Germinal center (tissue), 1 donor: Measurements from ENCODE around the gene KRTAP3-1.
"Not testable (repeated sequence)": the region's sequence is repeated elsewhere in the genome, so short reads cannot be mapped to it uniquely, and the experiment has no call there.

Experiments
- DNase-seq: peaks from one replicate; pipeline ENCODE4 v3.0.0; 2012; ENCODE audit warnings: mixed read lengths, low spot score

KRTAP3-1 gene

GRCh38 chr17:41015454-41015853, 6.5 kb upstream of the KRTAP3-1 start:
- no peak for DNase-seq

- no peak for DNase-seq
Measured at GRCh38 chr17:41013606-41014005, 4.7 kb upstream of the KRTAP3-1 start.

- DNase-seq, result no peak
Measured at GRCh38 chr17:41013181-41013580, 4.3 kb upstream of the KRTAP3-1 start.

GRCh38 chr17:41012326-41013120, 3.6 kb upstream of the KRTAP3-1 start:
- DNase-seq, result no peak

GRCh38 chr17:41010441-41010840, 1.5 kb upstream of the KRTAP3-1 start:
- no peak for DNase-seq

- DNase-seq, result no peak
Measured at GRCh38 chr17:41009936-41010335, 1.0 kb upstream of the KRTAP3-1 start.

GRCh38 chr17:41009301-41009760, 403 bp upstream of the KRTAP3-1 start:
- DNase-seq, result no peak

- no peak for DNase-seq
Measured at GRCh38 chr17:41004397-41004796, 4.5 kb downstream of the KRTAP3-1 start.

- no peak for DNase-seq
Measured at GRCh38 chr17:41003926-41004325, 5.0 kb downstream of the KRTAP3-1 start.

GRCh38 chr17:41002814-41003213, 6.1 kb downstream of the KRTAP3-1 start:
- no peak for DNase-seq

- no peak for DNase-seq
Measured at GRCh38 chr17:41001795-41002194, 7.1 kb downstream of the KRTAP3-1 start.

- DNase-seq, result not testable (repeated sequence)
Measured at GRCh38 chr17:40999563-40999962, 9.4 kb downstream of the KRTAP3-1 start, which contains the start of gene KRTAP3-2. Gene KRTAP3-2, minus strand, starts transcription at chr17:40999906. Its CDS starts 53 bp downstream, at chr17:40999853.

- no peak for DNase-seq
Measured at GRCh38 chr17:40997361-40997760, 11.6 kb downstream of the KRTAP3-1 start.

- DNase-seq, result no peak
Measured at GRCh38 chr17:40996829-40997228, 12.1 kb downstream of the KRTAP3-1 start.

- DNase-seq, result no peak
Measured at GRCh38 chr17:40995116-40995515, 13.8 kb downstream of the KRTAP3-1 start.

GRCh38 chr17:40993839-40994238, 15.1 kb downstream of the KRTAP3-1 start, which contains the start of gene KRTAP3-3:
Gene KRTAP3-3, minus strand, starts transcription at chr17:40994164. Its CDS starts 67 bp downstream, at chr17:40994097.
- DNase-seq, result no peak

- DNase-seq, result no peak
Measured at GRCh38 chr17:40993084-40993483, 15.8 kb downstream of the KRTAP3-1 start.

- DNase-seq, result no peak
Measured at GRCh38 chr17:40992666-40993065, 16.3 kb downstream of the KRTAP3-1 start.

- no peak for DNase-seq
Measured at GRCh38 chr17:40986920-40987319, 22.0 kb downstream of the KRTAP3-1 start.

- no peak for DNase-seq
Measured at GRCh38 chr17:40984226-40984625, 24.7 kb downstream of the KRTAP3-1 start, which contains the start of gene KRT40. Gene KRT40, minus strand, starts transcription at chr17:40984326. Its CDS starts 53 bp downstream, at chr17:40984273.

GRCh38 chr17:40981115-40981514, 27.8 kb downstream of the KRTAP3-1 start:
- no peak for DNase-seq

GRCh38 chr17:40980596-40980995, 28.3 kb downstream of the KRTAP3-1 start:
- DNase-seq, result no peak

GRCh38 chr17:40980117-40980516, 28.8 kb downstream of the KRTAP3-1 start:
- no peak for DNase-seq
